GM18502 (cell line): ENCODE measurements around the gene PPOX.
A peak's percentile ranks its signal among the peaks of the same experiment; 100 is the strongest.

Source experiments
- ATAC-seq: cut with Tn5 transposase; IDR thresholded peaks from one replicate; pipeline ENCODE4 v1.9.1; 2021; ENCODE audit warnings: mild to moderate bottlenecking; ENCODE audit not compliant: unreplicated experiment, poor library complexity

Gene PPOX

DNA sequence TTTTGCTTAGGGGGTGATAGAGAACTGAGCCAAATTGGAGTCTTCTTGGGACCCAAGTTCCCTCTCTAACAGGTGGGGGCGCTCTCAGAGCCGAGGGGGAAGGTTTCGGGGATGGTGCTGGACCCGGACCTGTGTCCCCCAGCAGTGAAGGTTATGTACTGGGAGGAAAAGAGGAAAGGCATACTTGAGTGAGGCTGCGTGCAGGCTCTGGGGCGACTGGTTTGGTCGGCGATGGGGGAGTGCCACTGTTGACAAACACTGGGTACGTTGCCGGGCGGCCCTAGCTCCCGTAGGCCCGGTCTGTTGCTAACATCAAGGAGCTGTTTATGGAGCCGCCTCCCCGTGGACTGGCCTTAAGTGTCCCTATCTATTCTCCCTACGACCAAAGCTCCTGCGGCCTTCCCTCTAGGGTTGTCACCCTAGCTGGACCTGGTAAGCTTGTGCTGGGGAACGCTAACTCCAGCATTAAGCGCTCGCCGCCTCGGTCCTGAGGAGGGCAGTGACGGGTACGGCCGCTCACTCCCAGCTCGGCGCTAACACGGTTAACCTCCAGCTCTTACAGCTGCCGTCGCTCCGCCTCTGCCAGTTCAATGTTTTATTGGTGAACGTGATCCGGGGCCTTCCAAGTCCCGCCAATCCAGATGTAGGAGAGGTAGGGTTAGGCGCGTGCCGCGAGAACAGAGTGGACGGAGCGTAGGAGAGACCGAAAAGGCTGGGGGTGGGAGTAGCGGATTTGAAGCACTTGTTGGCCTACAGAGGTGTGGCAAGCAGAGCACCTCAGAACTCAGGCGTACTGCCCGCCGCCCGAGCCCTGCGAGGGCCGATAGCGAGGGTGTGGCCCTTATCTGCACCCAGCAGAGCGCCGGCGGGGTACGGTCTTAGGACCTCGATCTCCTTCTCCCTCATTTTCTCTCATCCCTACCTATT lies at the start of gene PPOX:
PPOX (plus strand) TSS at position 685 of the 927 bp plus-strand sequence. CDS start 422 bp downstream, outside the sequence.
- ATAC-seq, result peak; percentile 91

DNA sequence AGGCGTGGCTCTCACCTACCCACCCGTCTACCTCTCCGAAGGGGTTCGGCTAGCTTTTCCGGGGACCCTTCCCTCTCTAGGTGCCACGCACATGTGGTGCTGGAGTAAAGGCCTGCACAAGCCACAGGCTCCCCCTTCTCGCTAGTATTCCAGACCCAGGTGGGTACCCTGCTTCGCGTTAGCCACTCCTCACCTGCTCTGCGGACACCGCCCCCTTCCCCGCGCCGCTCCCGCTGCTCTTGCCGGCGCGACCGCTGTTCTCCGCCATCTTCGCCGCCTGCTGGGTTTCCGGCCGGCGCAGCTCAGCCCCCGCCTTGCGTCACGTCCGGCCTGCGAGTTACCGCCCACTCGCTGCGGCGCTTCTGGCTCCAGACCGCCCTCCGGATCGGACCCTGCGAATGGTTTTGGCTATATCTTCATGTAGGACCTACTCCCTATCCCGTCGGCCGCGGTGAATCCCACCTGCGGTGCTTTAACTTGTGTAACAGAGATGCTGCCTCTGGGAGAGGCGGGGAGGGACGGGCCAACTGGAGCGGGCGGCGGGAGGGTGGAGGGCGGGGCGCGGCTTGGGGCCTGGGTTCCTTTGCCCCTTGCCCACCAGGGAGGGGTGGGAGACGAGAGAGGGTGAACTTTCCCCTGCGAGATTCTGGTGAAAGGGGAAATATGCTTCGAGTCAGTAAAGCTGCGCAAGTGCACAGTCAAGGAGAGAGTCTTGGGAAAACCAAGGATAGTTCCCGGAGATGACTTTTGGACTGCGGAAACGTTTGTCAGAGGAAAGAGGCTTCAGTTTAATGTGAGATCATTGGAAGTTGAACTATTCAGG lies 48.3 kb upstream of the PPOX start, which contains the start of the genes NIT1 and PFDN2:
NIT1 (plus strand) TSS at position 347 of the 823 bp plus-strand sequence; CDS start at position 419, 72 bp downstream.
PFDN2 (minus strand) TSS at position 279 of the 823 bp plus-strand sequence; CDS start at position 268, 11 bp downstream.
- peak; percentile 80 for ATAC-seq

DNA sequence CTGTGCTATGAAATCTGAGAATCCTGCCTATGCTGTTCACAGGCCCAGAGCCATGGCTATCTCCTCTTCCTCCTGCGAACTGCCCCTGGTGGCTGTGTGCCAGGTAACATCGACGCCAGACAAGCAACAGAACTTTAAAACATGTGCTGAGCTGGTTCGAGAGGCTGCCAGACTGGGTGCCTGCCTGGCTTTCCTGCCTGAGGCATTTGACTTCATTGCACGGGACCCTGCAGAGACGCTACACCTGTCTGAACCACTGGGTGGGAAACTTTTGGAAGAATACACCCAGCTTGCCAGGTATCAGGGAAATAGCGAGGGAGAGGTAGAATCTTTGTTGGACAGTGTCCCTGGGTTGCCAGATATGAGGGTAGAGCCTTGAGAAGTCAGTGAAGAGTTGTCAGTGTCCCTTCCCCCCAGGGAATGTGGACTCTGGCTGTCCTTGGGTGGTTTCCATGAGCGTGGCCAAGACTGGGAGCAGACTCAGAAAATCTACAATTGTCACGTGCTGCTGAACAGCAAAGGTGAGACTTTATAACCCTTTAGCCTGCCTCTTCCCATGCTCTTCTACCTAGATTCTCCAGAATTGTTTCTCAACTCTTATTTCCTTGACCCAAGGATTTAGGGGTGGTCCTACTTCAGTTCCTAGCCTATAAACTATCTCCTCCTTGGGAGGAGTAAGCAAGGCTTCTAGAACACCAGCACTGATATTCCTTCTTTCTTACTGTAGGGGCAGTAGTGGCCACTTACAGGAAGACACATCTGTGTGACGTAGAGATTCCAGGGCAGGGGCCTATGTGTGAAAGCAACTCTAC lies 46.9 kb upstream of the PPOX start:
- peak; percentile 58 for ATAC-seq

DNA sequence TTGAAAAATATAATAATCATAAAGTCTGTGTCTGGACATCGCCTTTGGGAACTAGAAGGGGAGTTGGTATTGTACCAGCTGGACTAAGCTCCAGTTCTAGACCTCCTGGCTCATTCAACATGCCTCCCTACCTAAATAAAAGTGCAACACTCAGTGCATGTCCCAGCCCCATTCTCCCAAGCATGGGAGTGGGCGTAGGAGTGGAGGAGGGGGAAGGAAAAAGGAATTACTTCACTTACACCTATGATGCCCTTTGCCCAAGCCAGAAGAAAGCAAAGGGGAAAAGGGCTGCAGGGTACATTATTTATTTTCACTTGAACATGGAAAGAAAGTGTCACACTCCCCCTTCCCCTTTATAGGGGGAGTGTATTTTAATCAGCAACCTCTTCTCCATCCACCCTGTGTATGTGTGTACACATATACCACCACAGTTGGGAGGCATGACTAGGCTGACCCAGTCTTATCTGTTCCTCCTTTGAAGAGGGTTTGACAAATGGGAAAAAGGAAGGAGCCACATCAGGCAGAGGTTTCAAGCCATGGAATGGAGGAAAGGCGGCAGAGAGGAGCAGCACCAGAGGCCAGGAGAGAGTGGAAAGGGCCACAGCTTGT lies 45.1 kb upstream of the PPOX start:
- no peak for ATAC-seq

DNA sequence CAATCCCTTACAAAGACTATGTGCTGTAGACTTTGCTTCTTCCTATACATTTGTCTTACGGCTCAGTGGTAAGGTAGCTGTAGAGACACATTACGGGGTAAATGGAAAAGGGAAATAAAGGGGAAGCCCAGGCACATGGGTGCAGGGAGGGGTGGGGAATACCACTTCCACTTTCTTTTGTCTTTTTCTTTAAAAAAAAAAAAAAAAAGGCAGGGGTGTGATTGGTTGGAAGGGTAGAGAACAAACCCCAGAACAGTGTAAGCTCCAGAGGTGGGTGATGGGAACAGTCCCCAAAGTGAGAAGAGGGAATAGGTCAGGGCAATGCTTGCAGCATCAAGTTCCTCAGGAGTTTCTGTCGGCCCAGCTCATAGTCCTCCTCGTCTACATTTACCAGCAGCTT lies 44.4 kb upstream of the PPOX start:
- no peak for ATAC-seq

DNA sequence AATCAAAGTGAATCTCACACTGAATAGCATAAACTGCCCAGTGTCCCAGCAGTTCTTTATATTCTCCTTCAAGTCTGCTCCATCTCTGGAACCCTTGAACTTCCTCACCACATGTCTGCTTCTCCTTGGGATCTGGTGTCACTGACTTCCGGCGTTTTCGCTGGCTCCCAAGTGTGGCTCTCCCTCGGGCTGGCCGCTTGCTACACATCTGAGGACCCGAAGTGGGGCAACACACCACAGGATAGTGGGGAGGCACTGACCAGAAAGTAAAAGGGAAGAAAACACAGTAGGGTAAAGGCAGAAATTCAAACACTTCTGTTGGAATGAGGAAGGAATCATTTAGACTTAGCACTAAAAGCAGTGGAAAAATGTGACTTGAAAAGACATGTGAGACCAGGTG lies 43.3 kb upstream of the PPOX start:
- ATAC-seq, result no peak

DNA sequence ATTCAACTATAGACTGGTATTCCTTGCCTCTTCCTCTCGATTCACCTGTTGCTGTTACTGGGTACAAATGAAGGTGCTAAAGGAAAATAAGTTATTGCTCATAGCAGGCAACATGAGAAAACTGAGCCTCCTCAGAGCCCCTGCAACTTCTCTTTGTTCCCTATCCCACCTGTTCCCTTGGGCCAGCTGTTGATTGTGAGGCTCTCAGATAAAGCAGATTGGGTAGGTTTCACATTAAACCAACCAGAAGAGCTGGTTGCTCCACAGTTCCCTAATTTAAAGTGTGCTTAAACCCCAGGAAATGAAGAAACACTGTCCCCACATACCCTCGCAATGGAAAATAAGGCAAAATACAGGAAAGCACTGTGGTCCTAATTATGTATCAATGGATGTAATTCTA lies 38.6 kb upstream of the PPOX start:
- no peak for ATAC-seq

DNA sequence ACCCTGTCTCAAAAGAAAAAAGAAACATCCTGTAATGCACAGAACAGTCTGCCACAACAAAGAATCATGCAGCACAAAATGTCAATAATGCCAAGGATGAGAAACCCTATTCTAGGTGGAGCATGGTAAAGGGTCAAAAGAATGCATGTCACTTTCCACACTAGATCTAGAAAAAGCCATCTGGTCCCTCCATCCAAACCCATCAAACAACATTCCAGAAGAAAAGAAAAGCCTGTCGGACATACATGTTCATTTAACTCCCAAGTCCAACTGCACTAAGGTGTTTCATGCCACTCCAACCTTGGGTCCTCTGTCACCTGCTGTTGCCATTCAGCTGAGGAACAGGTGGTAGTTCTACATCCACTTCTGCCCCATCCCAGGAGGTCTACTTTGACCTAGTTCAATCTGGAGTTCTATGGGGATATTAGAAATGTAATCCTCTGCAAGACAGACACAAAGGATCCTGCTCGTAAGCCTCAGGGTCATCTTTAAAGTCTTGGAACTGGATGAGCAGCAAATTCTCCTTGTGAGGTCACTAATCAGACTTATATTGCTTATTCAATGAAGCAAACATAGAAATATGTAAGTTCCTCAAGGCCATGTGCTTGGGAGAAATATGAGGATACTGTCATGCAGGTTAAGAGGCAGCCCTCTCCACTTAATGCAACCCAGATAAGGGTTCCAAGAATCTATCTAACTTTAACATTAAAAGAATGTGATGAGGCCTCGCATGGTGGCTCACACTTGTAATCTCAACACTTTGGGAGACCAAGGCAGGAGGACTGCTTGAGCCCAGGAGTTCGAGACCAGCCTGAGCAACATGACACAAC lies 37.4 kb upstream of the PPOX start:
- ATAC-seq, result no peak

DNA sequence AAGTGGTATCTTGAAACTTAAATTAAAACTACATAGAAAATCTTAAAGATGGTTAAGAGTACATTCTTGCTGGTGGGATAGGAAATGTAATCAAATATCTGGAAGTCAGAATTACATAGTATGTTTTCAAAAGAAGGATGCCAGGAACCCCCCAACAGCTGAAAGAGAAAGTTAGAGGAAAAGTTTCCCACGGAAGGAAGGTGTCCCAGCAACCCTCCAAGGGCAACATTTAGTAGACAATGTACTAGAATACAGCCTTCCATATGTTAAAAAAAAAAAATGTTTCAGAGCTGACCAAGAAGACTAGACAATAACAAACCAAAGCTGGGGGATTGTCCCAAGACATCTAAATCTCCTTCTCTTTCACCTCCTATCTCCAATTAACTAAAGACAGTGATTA lies 36.0 kb upstream of the PPOX start:
- no peak for ATAC-seq

DNA sequence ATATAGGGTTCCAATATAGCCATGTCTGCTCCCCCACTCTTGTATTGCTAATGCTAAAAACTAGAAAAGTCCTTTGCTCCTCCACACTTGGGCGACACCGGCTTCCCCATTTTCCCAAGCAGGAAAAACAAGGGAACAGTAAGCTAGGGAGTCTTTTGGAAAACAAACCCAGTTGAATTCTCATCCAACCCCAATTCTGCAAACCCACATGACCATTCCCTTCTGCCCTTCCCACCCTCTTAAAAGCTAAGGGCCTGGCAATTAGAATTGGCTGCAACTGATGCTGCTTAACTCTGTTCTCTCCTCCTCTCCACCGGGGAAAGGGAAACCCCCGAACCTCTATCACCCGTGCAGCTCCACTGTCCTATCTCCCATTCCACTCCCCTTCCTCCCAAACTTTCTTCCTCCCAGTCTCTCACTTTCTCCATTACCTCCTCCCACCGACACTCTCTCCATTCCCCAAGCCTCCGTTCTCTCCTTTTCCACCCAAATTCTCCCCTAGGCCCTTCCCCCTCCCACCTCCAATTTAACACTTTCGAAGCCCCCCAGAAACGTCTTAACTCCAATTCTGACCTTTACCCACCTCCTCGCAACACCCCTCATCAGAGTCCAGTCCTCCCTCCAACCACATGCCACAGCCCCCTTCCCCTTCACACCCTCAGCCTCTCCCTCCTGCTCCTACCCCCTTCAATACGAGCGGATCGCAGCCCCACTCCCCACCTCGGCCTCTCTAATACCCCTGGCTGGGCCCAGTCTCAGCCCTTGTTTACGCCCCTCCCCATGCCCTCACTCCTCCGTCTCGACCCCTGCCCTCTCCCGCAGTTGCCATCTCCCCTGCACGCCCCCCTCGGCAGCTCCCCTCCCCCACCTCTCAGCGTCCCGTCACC lies 34.5 kb upstream of the PPOX start:
- ATAC-seq, result no peak

DNA sequence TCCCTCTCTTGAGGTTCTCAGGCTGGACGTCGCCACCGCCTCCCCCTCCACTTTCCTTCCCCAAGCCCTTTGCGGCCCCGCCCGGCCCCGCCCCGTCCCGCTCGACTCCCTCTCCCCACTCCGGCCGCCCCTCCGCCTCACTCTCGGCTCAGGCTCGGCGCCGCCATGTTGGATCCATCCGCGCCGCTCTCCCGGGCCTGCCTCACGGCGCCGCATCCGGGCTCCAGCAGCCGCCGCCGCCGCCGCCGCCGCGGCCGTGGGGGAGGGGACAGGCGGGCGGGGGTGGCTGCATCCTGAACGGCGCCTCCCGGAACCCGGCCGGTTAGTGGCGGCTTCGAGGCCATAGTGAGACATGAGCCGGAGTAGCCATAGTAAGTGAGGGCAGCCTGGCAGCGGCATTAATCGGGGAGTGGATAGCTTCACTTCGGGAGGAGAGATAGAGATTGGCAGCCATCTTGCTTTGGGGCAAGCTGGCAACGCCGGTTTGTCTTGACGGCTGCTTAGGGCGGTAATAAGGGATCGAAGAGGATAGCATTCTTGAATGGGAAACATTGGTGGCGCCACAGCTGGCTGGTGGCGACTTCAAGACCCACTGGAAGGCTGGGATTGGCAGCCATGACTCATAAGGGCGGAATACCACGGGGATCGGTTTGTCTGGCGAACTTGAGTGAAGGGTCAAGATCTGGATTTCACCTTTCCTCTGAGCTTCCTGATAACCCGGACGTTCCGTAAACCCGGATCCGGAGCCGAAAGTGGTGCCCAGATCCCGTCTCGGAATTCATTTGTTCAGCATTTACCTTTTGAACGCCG lies 33.6 kb upstream of the PPOX start, which contains the start of gene DEDD:
DEDD (minus strand) TSS at position 258 of the 810 bp plus-strand sequence. CDS start 8,205 bp downstream, outside the sequence.
- peak; percentile 92 for ATAC-seq

DNA sequence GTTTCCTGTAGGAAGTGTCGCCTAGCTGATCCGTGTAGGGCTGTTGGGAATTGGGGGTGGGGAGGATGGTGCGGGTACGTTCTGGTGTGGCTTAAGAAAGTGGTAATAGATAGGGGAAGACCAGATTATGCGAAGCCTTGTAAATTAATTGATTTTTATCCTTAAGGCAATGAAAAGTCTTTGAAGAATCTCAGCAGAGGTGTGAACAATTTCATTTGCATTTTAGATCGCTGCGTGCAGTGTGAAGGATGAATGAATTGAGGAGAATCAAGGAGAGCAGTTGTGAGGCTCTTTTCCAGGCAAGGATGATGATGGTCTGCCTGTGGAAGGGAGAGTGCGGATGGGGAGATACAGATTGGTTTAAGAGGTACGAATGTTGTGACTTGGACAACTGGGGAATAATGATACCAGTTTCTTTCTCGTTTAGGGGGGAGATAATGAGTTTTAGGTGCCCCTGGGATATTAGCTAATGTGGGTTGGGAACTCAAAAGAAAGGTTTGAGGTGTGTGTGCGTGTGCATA lies 32.9 kb upstream of the PPOX start:
- ATAC-seq, result peak; percentile 19

DNA sequence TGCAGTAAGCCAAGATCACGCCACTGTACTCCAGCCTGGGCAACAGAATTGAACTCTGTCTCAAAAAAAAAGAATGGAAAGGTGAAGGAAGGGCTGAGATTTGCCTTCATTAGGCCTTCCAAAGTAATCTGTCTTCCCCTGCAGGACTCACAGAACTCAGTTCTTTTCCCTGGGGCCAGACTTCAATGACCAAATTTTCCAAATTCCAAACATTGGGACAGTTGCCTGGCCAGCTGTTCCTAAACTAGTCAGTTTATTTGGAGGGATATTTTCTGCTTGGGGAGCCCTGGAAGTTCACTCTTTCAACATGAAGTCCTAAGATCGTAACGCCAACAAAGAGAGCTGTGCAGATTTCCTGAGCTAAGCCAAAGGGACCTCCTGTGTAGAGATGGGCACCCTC lies 28.3 kb upstream of the PPOX start:
- ATAC-seq, result no peak

DNA sequence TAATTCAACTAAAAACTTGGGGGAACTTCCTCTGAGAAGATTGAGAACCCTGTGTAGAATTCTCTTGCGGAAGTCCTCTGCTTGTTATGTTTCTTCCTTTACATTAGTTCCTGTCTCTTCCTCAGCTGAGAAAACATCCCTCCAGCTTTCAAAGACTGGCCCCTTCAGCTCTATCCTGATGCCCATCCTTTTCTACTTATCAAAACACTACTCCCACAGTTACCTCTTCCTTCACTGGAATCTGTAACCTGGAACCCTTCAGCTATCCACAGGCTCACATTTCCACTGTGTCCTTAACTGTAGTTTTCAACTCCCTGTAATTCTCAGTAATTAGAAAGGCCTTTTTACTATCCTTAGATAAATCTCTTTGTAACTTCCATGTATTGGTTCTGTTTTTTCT lies 27.8 kb upstream of the PPOX start:
- ATAC-seq, result no peak

DNA sequence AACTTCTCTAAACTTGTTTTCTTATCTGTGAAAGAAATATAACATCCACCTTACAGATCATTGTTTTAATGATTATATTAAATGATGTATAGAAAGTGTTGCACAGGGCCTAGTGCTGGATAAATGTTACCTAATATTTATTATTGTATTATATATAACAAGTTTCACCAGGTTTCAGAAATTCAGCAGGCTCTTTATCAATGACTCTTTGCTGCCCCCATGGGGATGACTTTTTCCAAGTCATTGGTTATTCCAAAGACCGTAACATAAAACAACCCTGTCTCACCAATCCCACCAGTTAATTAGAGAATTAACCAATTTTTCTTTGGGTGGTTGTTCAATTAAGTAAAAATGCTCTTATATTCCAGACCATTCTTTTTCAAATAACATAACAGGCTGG lies 26.5 kb upstream of the PPOX start:
- ATAC-seq, result no peak

DNA sequence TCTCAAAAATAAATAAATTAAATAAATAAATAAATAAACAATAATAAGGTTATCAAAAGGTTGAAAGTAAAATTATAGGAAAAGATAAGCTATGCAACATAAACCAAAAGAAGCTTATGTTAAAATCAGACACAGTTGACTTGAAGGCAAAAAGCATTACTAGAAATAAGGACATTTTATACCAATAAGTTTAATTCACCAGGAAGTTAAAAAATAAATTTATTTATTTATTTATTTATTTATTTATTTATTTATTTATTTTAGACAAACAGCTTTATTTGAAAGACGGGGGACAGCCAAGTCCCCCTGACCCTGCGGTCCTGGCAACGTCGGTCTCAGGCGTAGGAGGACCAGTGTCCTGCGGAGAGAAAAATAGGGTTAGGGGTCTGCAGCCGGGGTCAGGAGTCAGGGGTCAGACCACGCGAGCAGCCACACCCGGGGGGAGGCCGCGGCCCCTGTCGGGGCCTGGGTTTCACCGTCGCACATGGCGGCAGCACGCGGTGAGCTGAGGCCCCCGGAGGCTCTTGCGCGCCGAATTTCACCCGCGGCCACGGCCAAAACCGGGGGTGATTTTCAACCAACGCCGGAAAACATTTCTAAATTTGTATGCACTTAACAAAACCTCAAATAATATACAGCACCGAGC lies 25.3 kb upstream of the PPOX start:
- no peak for ATAC-seq
